CD14-positive monocyte (primary cell): ENCODE measurements around the gene NDUFAB1. TPM values are rescaled to one million over a fixed set of nuclear protein-coding genes. Genes with fewer than 3 reads are reported as not detected.

ENCODE experiments used
- DNase-seq, 3 donors: peaks; one replicate each; pipeline ENCODE4 v3.0.0-alpha.2; 2011 to 2022
- H2AFZ ChIP-seq: 2 replicates; pipeline ENCODE4 v1.6.0; 2012; ENCODE audit warnings: mild to moderate bottlenecking, low read depth, low read length, inconsistent platforms; ENCODE audit not compliant: insufficient read depth, poor library complexity, severe bottlenecking
- H3K27ac ChIP-seq, 2 donors: 1 replicate in 1 of 2; 2 replicates in 1 of 2; pipeline ENCODE4 v1.5.1; 2012 to 2013; ENCODE audit warnings: low read length in 2 of 2, control low read depth in 1 of 2, inconsistent platforms in 1 of 2, low read depth in 1 of 2, mild to moderate bottlenecking in 1 of 2
- H3K27me3 ChIP-seq, 2 donors: one replicate each; pipeline versions ENCODE4 v1.6.0 to v1.6.1; 2011 to 2013; ENCODE audit warnings: low read length in 2 of 2; ENCODE audit not compliant: control insufficient read depth in 2 of 2, insufficient read depth in 2 of 2
- H3K36me3 ChIP-seq, 2 donors: replicated peaks in 1 of 2; 1 replicate in 1 of 2; 2 replicates in 1 of 2; pipeline versions ENCODE4 v1.5.1 to v1.6.1; 2012 to 2013; ENCODE audit warnings: low read length in 2 of 2, control low read depth in 1 of 2, inconsistent platforms in 1 of 2, mild to moderate bottlenecking in 1 of 2; ENCODE audit not compliant: insufficient read depth in 2 of 2, control insufficient read depth in 1 of 2
- H3K4me1 ChIP-seq, 2 donors: 1 replicate in 1 of 2; 2 replicates in 1 of 2; pipeline versions ENCODE4 v1.5.1 to v1.6.1; 2012 to 2013; ENCODE audit warnings: low read length in 2 of 2, control low read depth in 1 of 2, inconsistent platforms in 1 of 2, mild to moderate bottlenecking in 1 of 2, moderate library complexity in 1 of 2; ENCODE audit not compliant: insufficient read depth in 2 of 2, control insufficient read depth in 1 of 2
- H3K4me2 ChIP-seq: replicated peaks from 2 replicates; pipeline ENCODE3; 2012; ENCODE audit warnings: low read length, moderate library complexity, mild to moderate bottlenecking; ENCODE audit not compliant: poor library complexity, severe bottlenecking; ENCODE audit errors: extremely low read depth
- H3K4me3 ChIP-seq, 3 experiments: fragments of 200-600 bp in 1 of 3; sonication (generic) in 1 of 3; replicated peaks in 1 of 3; 1 replicate in 2 of 3; 2 replicates in 1 of 3; pipeline ENCODE4 v1.5.1; 2011 to 2013; ENCODE audit warnings: low read length in 3 of 3, mild to moderate bottlenecking in 3 of 3, control low read depth in 2 of 3, low read depth in 2 of 3, inconsistent platforms in 1 of 3, moderate library complexity in 1 of 3
- H3K79me2 ChIP-seq: 2 replicates; pipeline ENCODE4 v1.6.0; 2012; ENCODE audit warnings: mild to moderate bottlenecking, control low read depth, inconsistent platforms, low read length, moderate library complexity; ENCODE audit not compliant: insufficient read depth
- H3K9ac ChIP-seq: 2 replicates; pipeline ENCODE4 v1.6.0; 2017; ENCODE audit warnings: low read length, mild to moderate bottlenecking; ENCODE audit not compliant: insufficient read depth, poor library complexity, severe bottlenecking
- H3K9me3 ChIP-seq, 2 donors: replicated peaks in 1 of 2; 1 replicate in 1 of 2; 2 replicates in 1 of 2; pipeline versions ENCODE4 v1.5.1 to v1.6.1; 2012 to 2013; ENCODE audit warnings: low read length in 2 of 2, control low read depth in 1 of 2; ENCODE audit not compliant: control insufficient read depth in 1 of 2, insufficient read depth in 1 of 2
- H4K20me1 ChIP-seq: 2 replicates; pipeline ENCODE4 v1.6.0; 2012; ENCODE audit warnings: mild to moderate bottlenecking, low read length, control low read depth, moderate library complexity; ENCODE audit not compliant: insufficient read depth
- H3K27ac Mint-ChIP-seq, 7 donors: one replicate each; pipeline ENCODE4 v1.8.0; 2020; ENCODE audit warnings: mild to moderate bottlenecking in 7 of 7, mixed read lengths in 7 of 7, moderate library complexity in 6 of 7, inconsistent platforms in 2 of 7
- H3K27me3 Mint-ChIP-seq, 3 donors: one replicate each; pipeline ENCODE4 v1.8.0; 2021 to 2022; ENCODE audit warnings: low read depth in 3 of 3, mild to moderate bottlenecking in 3 of 3, mixed read lengths in 3 of 3, moderate library complexity in 3 of 3, inconsistent platforms in 1 of 3
- H3K36me3 Mint-ChIP-seq, 2 donors: one replicate each; pipeline ENCODE4 v1.8.0; 2020; ENCODE audit warnings: mixed read lengths in 2 of 2, inconsistent platforms in 1 of 2, mild to moderate bottlenecking in 1 of 2
- H3K4me1 Mint-ChIP-seq: one replicate; pipeline ENCODE4 v1.8.0; 2020; ENCODE audit warnings: mild to moderate bottlenecking, mixed read lengths
- H3K4me3 Mint-ChIP-seq, 2 donors: one replicate each; pipeline ENCODE4 v1.8.0; 2020; ENCODE audit warnings: mild to moderate bottlenecking in 2 of 2, mixed read lengths in 2 of 2, moderate library complexity in 1 of 2
- H3K9me3 Mint-ChIP-seq, 7 donors: one replicate each; pipeline ENCODE4 v1.8.0; 2020 to 2022; ENCODE audit warnings: mixed read lengths in 7 of 7, mild to moderate bottlenecking in 6 of 7, moderate library complexity in 6 of 7, inconsistent platforms in 2 of 7
- CTCF ChIP-seq: fragments of 200-600 bp; IDR thresholded peaks from one replicate; pipeline ENCODE4 v1.8.0; 2022; ENCODE audit warnings: antibody characterized with exemption, mild to moderate bottlenecking
- WGBS: methylation state at CpG from one replicate; pipeline ENCODE4 v1.1.5; 2013; ENCODE audit warnings: missing lambda C conversion rate; ENCODE audit not compliant: insufficient coverage; 5-methylcytosine and 5-hydroxymethylcytosine counted together
- intact Hi-C, 2 donors: fragments of 100-400 bp; cut with micrococcal nuclease; formaldehyde crosslinking; loops; one replicate each; pipeline versions ENCODE4 v1.15.0 to v1.15.1; 2023
- polyA plus RNA-seq, 3 donors: library from polyadenylated mRNA; depleted of rRNA in 1 of 3; unstranded in 2 of 3; stranded (reverse) in 1 of 3; fragments of 300-500 nt in 2 of 3; fragments of >200 nt in 1 of 3; fragmentation: Illumina TruSeq in 2 of 3; gene quantifications; 1 replicate in 2 of 3; 2 replicates in 1 of 3; pipeline ENCODE4 v1.2.3, GENCODE V29; 2012 to 2021

The NDUFAB1 gene
- polyA plus RNA-seq, 3 donors, result 50.2 to 257 (median 240) TPM

DNA sequence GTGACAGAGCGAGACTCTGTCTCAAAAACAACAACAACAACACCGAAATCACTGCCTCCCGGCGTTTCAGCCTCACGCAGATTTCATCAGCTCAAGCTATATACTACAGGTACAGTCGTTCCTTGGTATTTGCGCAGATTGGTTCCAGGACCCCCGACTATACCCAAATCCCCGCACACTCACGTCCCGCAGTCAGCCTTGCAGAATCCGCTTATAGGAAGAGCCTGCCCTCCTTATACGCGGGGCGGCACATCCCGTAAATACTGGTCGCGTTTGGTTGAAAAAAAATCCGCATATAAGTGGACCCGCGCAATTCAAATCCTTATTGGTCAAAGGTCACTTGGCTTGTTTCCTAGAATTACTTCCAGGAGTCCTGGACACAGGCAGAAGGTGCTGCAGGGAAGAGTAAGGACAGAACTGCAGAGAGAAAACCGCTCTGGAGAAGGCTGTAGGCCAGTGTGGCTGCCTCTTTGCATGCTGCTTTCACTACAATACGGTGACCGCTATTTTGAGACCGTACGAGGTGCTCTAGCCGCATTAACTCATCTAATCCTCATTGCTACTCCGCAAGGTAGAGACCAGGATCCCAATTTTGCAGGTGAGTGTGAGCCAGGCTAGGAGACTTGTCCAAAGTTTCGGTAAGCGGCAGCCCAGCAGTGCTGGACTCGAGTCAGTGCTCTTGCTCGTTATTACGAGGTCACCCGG is 718 bp downstream of the NDUFAB1 start:
- no peaks in the 10 kb centered on the region for H3K9me3 Mint-ChIP-seq
- peaks cover 29 to 32% of the 10 kb centered on the region in 2 donors for H3K36me3 ChIP-seq
- H3K4me2 ChIP-seq, result peak overlapping the region; percentile 88
- H3K79me2 ChIP-seq, result peaks cover 55% of the 10 kb centered on the region
- peak overlapping the region in 5 of 7 donors; percentile 19 to 82 (median 73) for H3K27ac Mint-ChIP-seq
- no peaks in the 10 kb centered on the region for H3K27me3 Mint-ChIP-seq
- H3K4me1 Mint-ChIP-seq, result peaks cover 15% of the 10 kb centered on the region
- no peaks in the 10 kb centered on the region for H3K9me3 ChIP-seq
- H3K27ac ChIP-seq, result peak overlapping the region in 1 of 2 donors; percentile 85
- peak overlapping the region; percentile 93 for H2AFZ ChIP-seq
- peak overlapping the region; percentile 79 to 97 (median 93) for H3K4me3 ChIP-seq
- H3K9ac ChIP-seq, result peak overlapping the region; percentile 91
- no peak for TF ChIP-seq CTCF
- H4K20me1 ChIP-seq, result peaks cover 38% of the 10 kb centered on the region
- WGBS, result 28% methylated on average over 30 of the region's 34 CpGs
- H3K4me1 ChIP-seq, result peaks cover 16% of the 10 kb centered on the region in 2 donors
- no peaks in the 10 kb centered on the region for H3K27me3 ChIP-seq
- peaks cover 22 to 29% of the 10 kb centered on the region in 2 donors for H3K36me3 Mint-ChIP-seq
- peak overlapping the region; percentile 84 to 86 for H3K4me3 Mint-ChIP-seq
- DNase-seq, result no peak
- intact Hi-C loops, result no loop called here

DNA sequence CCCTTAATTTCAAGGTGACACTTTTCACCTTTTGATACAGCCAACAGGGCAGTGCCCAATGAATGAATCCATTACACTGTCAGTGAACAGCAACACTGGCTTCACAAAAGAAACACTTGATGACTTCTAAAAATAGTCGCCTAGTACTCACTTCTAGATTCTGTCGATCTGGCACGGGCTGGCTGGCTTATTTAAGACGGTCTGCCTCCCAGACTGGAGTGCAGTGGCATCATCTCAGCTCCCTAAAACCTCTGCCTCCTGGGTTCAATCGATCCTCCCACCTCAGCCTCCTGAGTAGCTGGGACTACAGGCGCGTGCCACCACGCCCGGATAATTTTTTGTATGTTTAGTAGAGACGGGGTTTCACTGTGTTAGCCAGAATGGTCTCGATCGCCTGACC is 1.9 kb downstream of the NDUFAB1 start:
- no peak overlapping the region for H3K27ac ChIP-seq
- Mint-ChIP-seq H3K9me3 (no peaks in the 10 kb centered on the region), H3K4me1 (peaks cover 15% of the 10 kb centered on the region), H3K4me3 (no peak overlapping the region), H3K27ac (peak overlapping the region in 1 of 7 donors; percentile 50), H3K36me3 (peaks cover 29 to 40% of the 10 kb centered on the region in 2 donors), H3K27me3 (no peaks in the 10 kb centered on the region)
- H3K9ac ChIP-seq, result no peak overlapping the region
- peaks cover 34 to 44% of the 10 kb centered on the region in 2 donors for H3K36me3 ChIP-seq
- peaks cover 47% of the 10 kb centered on the region for H4K20me1 ChIP-seq
- no peak for TF ChIP-seq CTCF
- no peak for DNase-seq
- H3K4me3 ChIP-seq, result no peak overlapping the region
- intact Hi-C loops, result no loop called here
- H3K9me3 ChIP-seq, result no peaks in the 10 kb centered on the region
- no peaks in the 10 kb centered on the region for H3K27me3 ChIP-seq
- H3K4me1 ChIP-seq, result peaks cover 16% of the 10 kb centered on the region in 2 donors
- H3K4me2 ChIP-seq, result no peak overlapping the region
- no peak overlapping the region for H2AFZ ChIP-seq
- WGBS, result 94% methylated on average over 5 of the region's 12 CpGs
- H3K79me2 ChIP-seq, result peaks cover 67% of the 10 kb centered on the region
